GM13977 (cell line): ENCODE data around the gene EBNA1BP2.

Source experiments
- DNase-seq: peaks from one replicate; pipeline ENCODE4 v3.0.0; 2012; ENCODE audit warnings: low spot score
- CTCF ChIP-seq: IDR thresholded peaks from 2 replicates; pipeline ENCODE4 v1.5.1; 2012; ENCODE audit warnings: mild to moderate bottlenecking, control low read depth; ENCODE audit not compliant: insufficient read depth; ENCODE audit errors: extremely low read depth, missing control alignments
- in situ Hi-C: fragments of 300-500 bp; cut with MboI; formaldehyde crosslinking; loops from one replicate; pipeline ENCODE4 v1.12.0; 2022; ENCODE audit warnings: low sequenced_read_pairs, low pct_unique_long_range_greater_than_20kb, mixed read lengths, inconsistent platforms; ENCODE audit not compliant: unreplicated experiment

Gene EBNA1BP2

GRCh38 chr1:43137445-43138052, 34.5 kb downstream of the EBNA1BP2 start:
- TF ChIP-seq CTCF, result no peak
- in situ Hi-C loops, result no loop called here
- no peak for DNase-seq

- TF ChIP-seq CTCF, result no peak
- DNase-seq, result no peak
- in situ Hi-C loops, result no loop called here
Observed at GRCh38 chr1:43135857-43136781, 36.0 kb downstream of the EBNA1BP2 start.

- DNase-seq, result no peak
- TF ChIP-seq CTCF, result no peak
- in situ Hi-C loops, result no loop called here
Observed at GRCh38 chr1:43134640-43135039, 37.5 kb downstream of the EBNA1BP2 start.

GRCh38 chr1:43134068-43134467, 38.0 kb downstream of the EBNA1BP2 start:
- in situ Hi-C loops, result no loop called here
- no peak for DNase-seq
- TF ChIP-seq CTCF, result no peak

- no peak for TF ChIP-seq CTCF
- in situ Hi-C loops, result no loop called here
Observed at GRCh38 chr1:43129426-43129825, 42.7 kb downstream of the EBNA1BP2 start.

GRCh38 chr1:43128816-43129215, 43.3 kb downstream of the EBNA1BP2 start:
- in situ Hi-C loops, result no loop called here
- DNase-seq, result no peak
- no peak for TF ChIP-seq CTCF

More at GRCh38 chr1:43129426-43129825, 42.7 kb downstream of the EBNA1BP2 start:
- DNase-seq, result no peak
